Measurements from ENCODE around the gene GDAP2.
"Not testable (repeated sequence)": the region's sequence is repeated elsewhere in the genome, so short reads cannot be mapped to it uniquely, and the experiment has no call there.

Gene GDAP2

DNA sequence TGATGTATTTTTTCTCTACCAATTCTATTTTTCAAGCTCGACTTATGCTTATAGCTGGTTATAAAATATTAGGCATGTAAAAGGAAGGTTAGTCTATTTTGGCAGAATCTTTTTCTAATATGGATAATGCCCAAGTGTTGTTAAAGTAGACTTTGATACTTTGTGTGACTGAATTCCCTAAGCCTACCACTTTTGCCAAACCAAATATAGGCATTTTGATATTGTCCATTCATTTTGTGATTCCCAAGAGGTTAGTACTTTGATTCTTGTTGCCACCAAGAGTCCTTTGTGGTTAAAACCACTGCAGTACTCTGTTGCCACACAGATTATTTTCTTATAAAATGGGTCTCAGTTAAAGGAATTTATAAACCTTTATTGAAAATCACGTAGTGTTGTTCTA is 4.3 kb upstream of the GDAP2 start:
- no peak for TF ChIP-seq POLR2A (IDR thresholded peaks at IDR 0.05; ENCODE audit: extremely low read depth, insufficient read length)
- no peak for TF ChIP-seq MYC (IDR thresholded peaks at IDR 0.05; ENCODE audit: low read depth, low read length)
- no peak for TF ChIP-seq MAX (IDR thresholded peaks at IDR 0.05; ENCODE audit: low read depth, low read length)
- TF ChIP-seq, protein P1, sequence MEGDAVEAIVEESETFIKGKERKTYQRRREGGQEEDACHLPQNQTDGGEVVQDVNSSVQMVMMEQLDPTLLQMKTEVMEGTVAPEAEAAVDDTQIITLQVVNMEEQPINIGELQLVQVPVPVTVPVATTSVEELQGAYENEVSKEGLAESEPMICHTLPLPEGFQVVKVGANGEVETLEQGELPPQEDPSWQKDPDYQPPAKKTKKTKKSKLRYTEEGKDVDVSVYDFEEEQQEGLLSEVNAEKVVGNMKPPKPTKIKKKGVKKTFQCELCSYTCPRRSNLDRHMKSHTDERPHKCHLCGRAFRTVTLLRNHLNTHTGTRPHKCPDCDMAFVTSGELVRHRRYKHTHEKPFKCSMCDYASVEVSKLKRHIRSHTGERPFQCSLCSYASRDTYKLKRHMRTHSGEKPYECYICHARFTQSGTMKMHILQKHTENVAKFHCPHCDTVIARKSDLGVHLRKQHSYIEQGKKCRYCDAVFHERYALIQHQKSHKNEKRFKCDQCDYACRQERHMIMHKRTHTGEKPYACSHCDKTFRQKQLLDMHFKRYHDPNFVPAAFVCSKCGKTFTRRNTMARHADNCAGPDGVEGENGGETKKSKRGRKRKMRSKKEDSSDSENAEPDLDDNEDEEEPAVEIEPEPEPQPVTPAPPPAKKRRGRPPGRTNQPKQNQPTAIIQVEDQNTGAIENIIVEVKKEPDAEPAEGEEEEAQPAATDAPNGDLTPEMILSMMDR (IDR thresholded peaks at IDR 0.05; ENCODE audit: low read depth, low read length) = no peak
- no peak for DNase-seq (ENCODE audit: low read depth)
- H3K4me3 ChIP-seq (ENCODE audit: low read depth, low read length) = no peak overlapping the region

DNA sequence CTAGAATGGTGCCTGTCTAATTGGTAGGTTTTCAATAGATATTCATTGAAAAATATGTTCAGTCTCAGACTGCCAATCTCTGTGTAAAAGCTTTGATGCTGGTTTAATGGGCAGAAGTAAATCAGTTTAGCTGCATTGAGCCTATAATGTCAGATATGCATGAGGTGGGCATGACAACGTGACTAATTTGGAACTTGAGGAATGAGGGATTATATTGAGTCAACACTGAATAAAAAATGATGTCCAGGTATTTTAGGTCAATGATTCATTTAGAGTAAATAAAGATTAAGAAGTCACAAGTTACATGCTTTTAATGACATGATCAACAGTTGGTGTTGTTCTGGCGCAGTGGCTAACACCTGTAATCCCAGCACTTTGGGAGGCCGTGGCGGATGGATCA is 3.2 kb upstream of the GDAP2 start:
- H3K4me3 ChIP-seq (ENCODE audit: low read depth, low read length) = peak overlapping the region; percentile 94
- TF ChIP-seq, protein P1 (IDR thresholded peaks at IDR 0.05; ENCODE audit: low read depth, low read length) = no peak
- TF ChIP-seq MAX (IDR thresholded peaks at IDR 0.05; ENCODE audit: low read depth, low read length) (no peak), MYC (IDR thresholded peaks at IDR 0.05; ENCODE audit: low read depth, low read length) (no peak), POLR2A (IDR thresholded peaks at IDR 0.05; ENCODE audit: extremely low read depth, insufficient read length) (no peak)

DNA sequence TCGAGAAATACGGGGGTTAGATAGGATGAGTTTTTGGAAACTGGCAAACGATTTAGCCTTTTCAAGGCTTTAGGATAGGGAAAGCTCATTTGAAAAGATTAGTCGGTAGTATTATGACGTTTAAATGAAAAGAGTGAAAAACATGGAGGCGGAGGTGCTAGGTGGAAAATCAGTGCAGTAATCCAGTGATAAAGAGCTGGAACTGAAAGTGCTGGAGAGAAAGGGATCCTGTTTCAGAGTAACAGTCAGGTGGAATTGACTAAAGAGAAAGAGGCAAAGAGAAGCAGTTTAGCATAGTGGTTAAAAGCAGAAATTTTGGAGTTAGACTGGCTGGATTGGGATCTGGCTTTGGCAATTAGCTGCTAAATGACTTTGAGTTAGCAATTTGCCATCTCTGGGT is 1.1 kb upstream of the GDAP2 start:
- no peak for DNase-seq (ENCODE audit: low read depth)
- H3K4me3 ChIP-seq (ENCODE audit: low read depth, low read length) = peak overlapping the region; percentile 94
- TF ChIP-seq MAX (IDR thresholded peaks at IDR 0.05; ENCODE audit: low read depth, low read length) = no peak
- TF ChIP-seq, protein P1 (IDR thresholded peaks at IDR 0.05; ENCODE audit: low read depth, low read length) = no peak
- TF ChIP-seq MYC (IDR thresholded peaks at IDR 0.05; ENCODE audit: low read depth, low read length) = peak; percentile 18; the same call in 1 of the 2 replicates
- TF ChIP-seq POLR2A (IDR thresholded peaks at IDR 0.05; ENCODE audit: extremely low read depth, insufficient read length) = no peak

More for the DNA sequence above, 3.2 kb upstream of the GDAP2 start:
- no peak for DNase-seq (ENCODE audit: low read depth)

DNA sequence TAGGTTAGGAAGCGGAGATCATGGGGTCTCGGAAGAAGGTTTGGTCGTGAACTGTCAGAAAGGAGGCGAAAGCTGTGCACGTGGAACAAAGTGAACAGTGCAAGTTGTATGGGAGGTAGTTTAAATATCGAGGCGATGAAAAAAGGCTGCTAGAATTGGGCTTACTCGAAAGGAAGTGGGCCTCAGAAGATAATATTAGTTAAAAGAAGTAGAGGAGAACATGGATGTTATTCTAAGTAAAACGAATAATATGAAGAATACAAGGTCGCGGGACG is 689 bp upstream of the GDAP2 start:
- H3K4me3 ChIP-seq (ENCODE audit: low read depth, low read length) = peak overlapping the region; percentile 94
- TF ChIP-seq MYC (IDR thresholded peaks at IDR 0.05; ENCODE audit: low read depth, low read length) = no peak
- TF ChIP-seq MAX (IDR thresholded peaks at IDR 0.05; ENCODE audit: low read depth, low read length) = peak; percentile 38; the same call in 1 of the 2 replicates
- no peak for DNase-seq (ENCODE audit: low read depth)

DNA sequence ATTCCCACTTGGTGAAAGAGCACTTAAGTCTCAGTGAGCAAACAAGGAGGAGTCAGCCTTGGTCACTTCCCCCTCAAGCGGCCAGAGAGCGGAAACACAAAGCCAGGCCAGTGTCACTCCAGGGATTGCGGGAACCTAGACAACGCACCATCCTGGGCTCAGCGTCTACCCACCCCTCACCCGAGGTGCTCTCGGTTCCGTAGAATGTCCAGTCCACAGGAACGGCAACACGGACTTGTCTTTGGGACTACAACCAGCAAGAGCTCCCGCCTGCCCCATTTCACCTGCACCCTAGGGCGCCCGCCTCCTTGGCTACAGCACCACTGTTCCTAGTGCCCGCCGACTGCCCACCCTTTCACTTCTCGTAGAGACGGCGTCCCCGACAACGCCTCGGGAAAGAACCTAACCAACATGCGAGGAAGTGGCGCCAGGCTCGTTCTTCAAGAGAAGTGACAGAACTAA is 509 bp downstream of the GDAP2 start:
- DNase-seq (ENCODE audit: low read depth) = peak; percentile 81
- peak overlapping the region; percentile 94 for H3K4me3 ChIP-seq (ENCODE audit: low read depth, low read length)
- TF ChIP-seq, protein P1 (IDR thresholded peaks at IDR 0.05; ENCODE audit: low read depth, low read length) = no peak
- TF ChIP-seq MAX (IDR thresholded peaks at IDR 0.05; ENCODE audit: low read depth, low read length) (peak; percentile 29; the same call in 1 of the 2 replicates), POLR2A (IDR thresholded peaks at IDR 0.05; ENCODE audit: extremely low read depth, insufficient read length) (no peak)

DNA sequence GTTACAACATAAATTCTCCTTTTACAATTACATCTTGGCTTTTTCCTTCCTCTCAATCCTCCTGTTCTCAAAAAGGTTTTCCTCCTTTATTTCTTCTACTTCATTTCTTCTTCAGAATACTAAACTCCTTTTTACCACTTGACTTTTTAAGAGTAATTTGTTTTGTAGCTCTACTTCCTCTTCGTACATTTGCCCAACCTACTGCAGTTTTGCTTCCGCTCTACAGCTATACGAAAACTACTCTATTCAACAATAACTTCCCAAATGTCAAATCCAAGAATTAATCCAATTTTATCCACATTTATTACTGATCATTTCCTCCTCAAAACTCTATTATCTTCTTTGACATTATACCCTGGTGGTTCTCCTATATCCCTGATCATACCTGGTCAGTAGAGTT is 3.4 kb downstream of the GDAP2 start:
- no peak for TF ChIP-seq POLR2A (IDR thresholded peaks at IDR 0.05; ENCODE audit: extremely low read depth, insufficient read length)
- DNase-seq (ENCODE audit: low read depth) = no peak
- no peak overlapping the region for H3K4me3 ChIP-seq (ENCODE audit: low read depth, low read length)

GRCh38 chr1:117922717-117923116 is 6.7 kb downstream of the GDAP2 start:
- not testable (repeated sequence) for DNase-seq (ENCODE audit: low read depth)

More at GRCh38 chr1:117922717-117923116, 6.7 kb downstream of the GDAP2 start:
- not testable (repeated sequence) for H3K4me3 ChIP-seq (ENCODE audit: low read depth, low read length)

Data from NB4 (cell line).